Pancreas (tissue), 10 donors: Measurements from ENCODE around the gene RTRAF. TPM values are rescaled to one million over a fixed set of nuclear protein-coding genes. Genes with fewer than 3 reads are reported as not detected.
A peak's percentile ranks its signal among the peaks of the same experiment; 100 is the strongest.

ENCODE experiments used
- ATAC-seq, 4 donors: fragments of 200-7000 bp; cut with Tn5 transposase; one replicate each; pipeline versions ENCODE4 v1.8.0 to v1.9.1; 2020; ENCODE audit warnings: mild to moderate bottlenecking in 4 of 4, moderate library complexity in 4 of 4
- DNase-seq, 6 donors: peaks; one replicate each; pipeline ENCODE4 v3.0.0-alpha.2; 2020
- FAIRE-seq: peaks from 2 replicates; lab custom pipeline; 2012; peaks lifted over from hg19 to GRCh38; lab: Jason Lieb, UNC
- H3K27ac ChIP-seq, 4 donors: fragments of 200-600 bp; sonication (generic); 1 replicate in 3 of 4; 2 replicates in 1 of 4; pipeline versions ENCODE4 v1.5.0 to v1.8.0; 2020
- H3K27me3 ChIP-seq, 4 donors: fragments of 200-600 bp; one replicate each; pipeline ENCODE4 v1.8.0; 2021
- H3K36me3 ChIP-seq, 3 donors: fragments of 200-600 bp; sonication (generic) in 1 of 3; one replicate each; pipeline versions ENCODE4 v1.5.0 to v1.8.0; 2020 to 2021
- H3K4me1 ChIP-seq, 3 donors: fragments of 200-600 bp; one replicate each; pipeline ENCODE4 v1.8.0; 2021
- H3K4me3 ChIP-seq, 4 donors: fragments of 200-600 bp; sonication (generic) in 2 of 4; one replicate each; pipeline versions ENCODE4 v1.5.0 to v1.8.0; 2020 to 2021
- H3K9me3 ChIP-seq, 4 donors: fragments of 200-600 bp; one replicate each; pipeline ENCODE4 v1.8.0; 2021
- CTCF ChIP-seq, 4 donors: fragments of 200-600 bp; sonication (generic) in 3 of 4; IDR thresholded peaks; one replicate each; pipeline versions ENCODE4 v1.5.0 to v1.8.0; 2021; ENCODE audit warnings: antibody characterized with exemption in 4 of 4
- WGBS, 2 donors: extraction: QIAGEN DNeasy Blood & Tissue Kit; methylation state at CpG; one replicate each; pipeline ENCODE4 v1.1.7; 2013; 5-methylcytosine and 5-hydroxymethylcytosine counted together
- intact Hi-C, 3 donors: fragments of 100-400 bp; cut with DNase I; formaldehyde crosslinking; loops; one replicate each; pipeline versions ENCODE4 v1.11.1 to v1.14.2; 2022
- polyA plus RNA-seq, 2 donors: library from polyadenylated mRNA; stranded (reverse); fragments of 200-250 nt; gene quantifications; one replicate each; pipeline ENCODE4 v1.2.3, GENCODE V29; 2013
- total RNA-seq, 6 donors: library from RNA; stranded (reverse); fragmentation: NEBNext Ultra II Directional in 4 of 6; extraction: Animal tissue kit (Norgen Biotek cat#: 25700) in 4 of 6; gene quantifications; one replicate each; pipeline versions ENCODE4 v1.2.1 to v1.2.4, GENCODE V29; 2021 to 2023
- donor health status: healthy with polysubstance abuse.
- donor health status: DM: no; HTN: no; CAD: no; lungs with moderate emphysema.
- donor health status: DM: no; HTN: no; CAD: no.
- donor health status: control.
- donor health status: control.
- donor health status: Bipolar disorder and iron deficiency.
- donor health status: DM: yes; HTN: yes; CAD: no.
- donor health status: DM: no; HTN: no; CAD: no.
- donor health status: DM: no; HTN: no; CAD: no.
- donor health status: DM: yes; HTN: yes; CAD: no.

Gene RTRAF
- total and polyA plus RNA-seq, 8 donors = 57.5 to 96.4 (median 69.0) TPM

- TF ChIP-seq CTCF (IDR thresholded peaks at IDR 0.05) = no peak
- Histone ChIP-seq H3K27ac (peak overlapping the region in 1 of 4 donors; percentile 27), H3K4me3 (no peak overlapping the region), H3K36me3 (peaks cover 0 to 47% (median 18%) of the 10 kb centered on the region in 3 donors), H3K9me3 (no peaks in the 10 kb centered on the region), H3K27me3 (no peaks in the 10 kb centered on the region), H3K4me1 (peaks cover 4 to 16% (median 9%) of the 10 kb centered on the region in 3 donors)
- 42 to 50% methylated on average over 3 of the region's 3 CpGs for WGBS, 2 donors
- intact Hi-C loops = no loop called here
- DNase-seq (no peak), FAIRE-seq (peak; percentile 81), ATAC-seq (peak; percentile 41 to 91 (median 80))
Observed at GRCh38 chr14:52003324-52003723, 14.0 kb downstream of the RTRAF start.

- Histone ChIP-seq H3K36me3 (peaks cover 0 to 69% (median 21%) of the 10 kb centered on the region in 3 donors), H3K27me3 (no peaks in the 10 kb centered on the region), H3K4me1 (peaks cover 4 to 13% (median 9%) of the 10 kb centered on the region in 3 donors), H3K4me3 (no peak overlapping the region), H3K9me3 (no peaks in the 10 kb centered on the region), H3K27ac (no peak overlapping the region)
- no peak for DNase-seq
- no peak for FAIRE-seq
- TF ChIP-seq CTCF (IDR thresholded peaks at IDR 0.05) = no peak
- 39 to 46% methylated on average over 2 of the region's 2 CpGs for whole genome bisulfite sequencing, 2 donors
- ATAC-seq = no peak
- intact Hi-C loops = no loop called here
Observed at GRCh38 chr14:52005625-52006024, 16.3 kb downstream of the RTRAF start.

- Histone ChIP-seq H3K27ac (no peak overlapping the region), H3K27me3 (no peaks in the 10 kb centered on the region), H3K9me3 (no peaks in the 10 kb centered on the region), H3K4me1 (peaks cover 4 to 13% (median 9%) of the 10 kb centered on the region in 3 donors), H3K4me3 (no peak overlapping the region), H3K36me3 (peaks cover 0 to 73% (median 20%) of the 10 kb centered on the region in 3 donors)
- FAIRE-seq (no peak), ATAC-seq (no peak), DNase-seq (no peak)
- intact Hi-C loops = no loop called here
- WGBS, 2 donors = 95 to 97% methylated on average over 3 of the region's 3 CpGs
- no peak for TF ChIP-seq CTCF (IDR thresholded peaks at IDR 0.05)
Observed at GRCh38 chr14:52006361-52006760, 17.0 kb downstream of the RTRAF start.

GRCh38 chr14:52007211-52007610, 17.9 kb downstream of the RTRAF start:
- H3K9me3 ChIP-seq = no peaks in the 10 kb centered on the region
- no peak overlapping the region for H3K27ac ChIP-seq
- H3K36me3 ChIP-seq = peaks cover 0 to 67% (median 13%) of the 10 kb centered on the region in 3 donors
- FAIRE-seq (no peak), DNase-seq (no peak), ATAC-seq (no peak)
- H3K4me1 ChIP-seq = peaks cover 4 to 13% (median 9%) of the 10 kb centered on the region in 3 donors
- H3K4me3 ChIP-seq = no peak overlapping the region
- TF ChIP-seq CTCF (IDR thresholded peaks at IDR 0.05) = no peak
- H3K27me3 ChIP-seq = no peaks in the 10 kb centered on the region
- 82 to 93% methylated on average over 1 of the region's 1 CpG for WGBS, 2 donors
- intact Hi-C loops = no loop called here

GRCh38 chr14:52007637-52008036, 18.3 kb downstream of the RTRAF start:
- no peak for FAIRE-seq
- no peak overlapping the region for H3K4me3 ChIP-seq
- no peaks in the 10 kb centered on the region for H3K27me3 ChIP-seq
- no peak for ATAC-seq
- intact Hi-C loops = no loop called here
- no peaks in the 10 kb centered on the region for H3K9me3 ChIP-seq
- no peak overlapping the region for H3K27ac ChIP-seq
- H3K4me1 ChIP-seq = peaks cover 4 to 13% (median 9%) of the 10 kb centered on the region in 3 donors
- DNase-seq = no peak
- 68 to 85% methylated on average over 1 of the region's 1 CpG for WGBS, 2 donors
- peaks cover 0 to 62% (median 13%) of the 10 kb centered on the region in 3 donors for H3K36me3 ChIP-seq
- no peak for TF ChIP-seq CTCF (IDR thresholded peaks at IDR 0.05)
